Calu3 (cell line): ENCODE results near the gene CNTN5. TPM values are rescaled to one million over a fixed set of nuclear protein-coding genes. Genes with fewer than 3 reads are reported as not detected.
"Not testable (repeated sequence)": the region's sequence is repeated elsewhere in the genome, so short reads cannot be mapped to it uniquely, and the experiment has no call there.

Experiments
- BruUV-seq: library from RNA; stranded (reverse); fragments of 400-500 nt; replicated peaks from 2 replicates; lab custom pipeline; 2021; lab: Mats Ljungman, UMichigan
- CTCF ChIA-PET: fragments of 300-600 bp; sonication (Branson Sonifier 250); formaldehyde crosslinking; loops from one replicate; lab custom pipeline; 2022; ENCODE audit warnings: antibody characterized with exemption; lab: Charles Lee
- DNase-seq: peaks from one replicate; pipeline ENCODE4 v3.0.0; 2022
- H3K27ac Mint-ChIP-seq: one replicate; pipeline ENCODE4 v1.8.0; 2022; ENCODE audit warnings: mixed read lengths; ENCODE audit not compliant: unreplicated experiment
- H3K27me3 Mint-ChIP-seq: one replicate; pipeline ENCODE4 v1.8.0; 2022; ENCODE audit warnings: mixed read lengths; ENCODE audit not compliant: unreplicated experiment
- H3K36me3 Mint-ChIP-seq: one replicate; pipeline ENCODE4 v1.8.0; 2022; ENCODE audit warnings: mild to moderate bottlenecking, moderate library complexity, mixed read lengths; ENCODE audit not compliant: insufficient read depth, unreplicated experiment
- H3K4me1 Mint-ChIP-seq: one replicate; pipeline ENCODE4 v1.8.0; 2022; ENCODE audit warnings: mild to moderate bottlenecking, low read depth, mixed read lengths; ENCODE audit not compliant: unreplicated experiment
- H3K4me3 Mint-ChIP-seq: one replicate; pipeline ENCODE4 v1.8.0; 2022; ENCODE audit warnings: mild to moderate bottlenecking, low read depth, moderate library complexity, mixed read lengths; ENCODE audit not compliant: unreplicated experiment
- H3K9me3 Mint-ChIP-seq: one replicate; pipeline ENCODE4 v1.8.0; 2022; ENCODE audit warnings: low read depth, mixed read lengths; ENCODE audit not compliant: unreplicated experiment
- CTCF ChIP-seq: fragments of 200-600 bp; IDR thresholded peaks from one replicate; pipeline ENCODE4 v1.8.0; 2022; ENCODE audit warnings: antibody characterized with exemption; ENCODE audit not compliant: unreplicated experiment
- intact Hi-C: fragments of 100-400 bp; cut with micrococcal nuclease; formaldehyde crosslinking; loops from one replicate; pipeline ENCODE4 v1.10.0; 2022; ENCODE audit not compliant: unreplicated experiment
- total RNA-seq: library from RNA; stranded (reverse); gene quantifications from 2 replicates; pipeline ENCODE4 v1.2.3, GENCODE V29; 2022

CNTN5 gene
- total RNA-seq, 1 experiment from 2014 or later: not detected

- CTCF ChIA-PET: no interaction called here
- no peaks in the 10 kb centered on the region for H3K9me3 Mint-ChIP-seq
- H3K4me1 Mint-ChIP-seq: no peaks in the 10 kb centered on the region
- TF ChIP-seq CTCF: no peak
- BruUV-seq: no TSS peak
- no peaks in the 10 kb centered on the region for H3K27me3 Mint-ChIP-seq
- H3K27ac Mint-ChIP-seq: no peak overlapping the region
- no peak overlapping the region for H3K4me3 Mint-ChIP-seq
- no peaks in the 10 kb centered on the region for H3K36me3 Mint-ChIP-seq
- intact Hi-C loops: no loop called here
- no peak for DNase-seq
Observed at GRCh38 chr11:99098258-99098657, 77.5 kb downstream of the CNTN5 start.

GRCh38 chr11:99098751-99099150 lies 78.0 kb downstream of the CNTN5 start:
- Mint-ChIP-seq H3K27ac (no peak overlapping the region), H3K36me3 (no peaks in the 10 kb centered on the region), H3K4me3 (no peak overlapping the region), H3K9me3 (peaks cover 2% of the 10 kb centered on the region), H3K4me1 (no peaks in the 10 kb centered on the region), H3K27me3 (no peaks in the 10 kb centered on the region)
- no peak for DNase-seq
- BruUV-seq: no TSS peak
- CTCF ChIA-PET: no interaction called here
- TF ChIP-seq CTCF: no peak
- intact Hi-C loops: no loop called here

GRCh38 chr11:99117603-99118002 lies 96.9 kb downstream of the CNTN5 start:
- CTCF ChIA-PET: no interaction called here
- intact Hi-C loops: no loop called here
- Mint-ChIP-seq H3K4me3 (no peak overlapping the region), H3K27me3 (no peaks in the 10 kb centered on the region), H3K9me3 (no peaks in the 10 kb centered on the region), H3K36me3 (no peaks in the 10 kb centered on the region), H3K4me1 (no peaks in the 10 kb centered on the region), H3K27ac (no peak overlapping the region)
- DNase-seq: no peak
- BruUV-seq: no TSS peak
- TF ChIP-seq CTCF: no peak

- CTCF ChIA-PET, BruUV-seq, H3K9me3 Mint-ChIP-seq, DNase-seq, H3K27ac Mint-ChIP-seq, H3K4me3 Mint-ChIP-seq, intact Hi-C loops, H3K27me3 Mint-ChIP-seq, H3K36me3 Mint-ChIP-seq, H3K4me1 Mint-ChIP-seq: not testable (repeated sequence)
Observed at GRCh38 chr11:99133862-99134261, 113.1 kb downstream of the CNTN5 start.

- no peak for DNase-seq
- intact Hi-C loops: no loop called here
Observed at GRCh38 chr11:99135508-99135907, 114.8 kb downstream of the CNTN5 start.

More at GRCh38 chr11:99135508-99135907, 114.8 kb downstream of the CNTN5 start:
- CTCF ChIA-PET: no interaction called here
- no peaks in the 10 kb centered on the region for H3K27me3 Mint-ChIP-seq
- H3K4me3 Mint-ChIP-seq: no peak overlapping the region
- H3K4me1 Mint-ChIP-seq: no peaks in the 10 kb centered on the region
- H3K9me3 Mint-ChIP-seq: peaks cover 2% of the 10 kb centered on the region
- TF ChIP-seq CTCF: no peak
- no peaks in the 10 kb centered on the region for H3K36me3 Mint-ChIP-seq
- no TSS peak for BruUV-seq
- H3K27ac Mint-ChIP-seq: no peak overlapping the region
